Naive thymus-derived CD8-positive, alpha-beta T cell (primary cell): ENCODE measurements around the gene RPS24. TPM values are rescaled to one million over a fixed set of nuclear protein-coding genes. Genes with fewer than 3 reads are reported as not detected.

Source experiments
- ATAC-seq, 2 donors: fragments of 150-1000 bp; cut with Tn5 transposase in 1 of 2; sonication (Bioruptor Pico), chemical (Tn5 transposase) in 1 of 2; 1 replicate in 1 of 2; 2 replicates in 1 of 2; pipeline ENCODE4 v1.10.0; 2021; ENCODE audit warnings: mild to moderate bottlenecking in 2 of 2, moderate library complexity in 2 of 2
- POLR2A ChIA-PET: fragments of 350-600 bp; sonication (Branson Sonifier 250); formaldehyde crosslinking; loops from one replicate; lab custom pipeline; 2021; ENCODE audit warnings: antibody characterized with exemption; lab: Charles Lee
- DNase-seq, 10 donors: peaks; one replicate each; pipeline versions ENCODE4 v3.0.0 to v3.0.0-alpha.2; 2020 to 2022
- H3K27ac Mint-ChIP-seq, 10 donors: one replicate each; pipeline ENCODE4 v1.8.0; 2020 to 2022; ENCODE audit warnings: mild to moderate bottlenecking in 10 of 10, mixed read lengths in 10 of 10, moderate library complexity in 4 of 10, inconsistent platforms in 1 of 10
- H3K27me3 Mint-ChIP-seq, 5 donors: one replicate each; pipeline ENCODE4 v1.8.0; 2021 to 2022; ENCODE audit warnings: mixed read lengths in 5 of 5
- H3K36me3 Mint-ChIP-seq, 3 donors: one replicate each; pipeline ENCODE4 v1.8.0; 2020 to 2022; ENCODE audit warnings: mixed read lengths in 3 of 3, mild to moderate bottlenecking in 2 of 3, inconsistent platforms in 1 of 3
- H3K4me1 Mint-ChIP-seq, 4 donors: one replicate each; pipeline ENCODE4 v1.8.0; 2021 to 2022; ENCODE audit warnings: mixed read lengths in 4 of 4
- H3K4me3 Mint-ChIP-seq, 10 donors: one replicate each; pipeline ENCODE4 v1.8.0; 2020 to 2022; ENCODE audit warnings: mild to moderate bottlenecking in 10 of 10, mixed read lengths in 10 of 10, moderate library complexity in 6 of 10, inconsistent platforms in 1 of 10
- H3K9me3 Mint-ChIP-seq, 9 donors: one replicate each; pipeline ENCODE4 v1.8.0; 2020 to 2022; ENCODE audit warnings: mixed read lengths in 9 of 9, mild to moderate bottlenecking in 3 of 9, inconsistent platforms in 1 of 9, moderate library complexity in 1 of 9
- polyA plus RNA-seq, 3 donors: library from polyadenylated mRNA; unstranded; fragments of 300-500 nt; fragmentation: Illumina TruSeq; gene quantifications; one replicate each; pipeline ENCODE4 v1.2.3, GENCODE V29; 2021
- total RNA-seq, 8 experiments: library from RNA in 2 of 8; stranded (reverse) in 2 of 8; gene quantifications; one replicate each; pipeline ENCODE4 v1.2.3 and lab custom pipeline; 2021 to 2026

Gene RPS24
- total and polyA plus RNA-seq, 5 experiments from 2014 or later: 1,179 to 2,273 (median 1,624) TPM

GRCh38 chr10:78044699-78045098 is 11.0 kb downstream of the RPS24 start:
- ATAC-seq: no peak
- Mint-ChIP-seq H3K4me1 (peaks cover 24 to 47% (median 33%) of the 10 kb centered on the region in 4 donors), H3K9me3 (no peaks in the 10 kb centered on the region), H3K27ac (peak overlapping the region in 4 of 10 donors; percentile 4 to 82 (median 8)), H3K4me3 (no peak overlapping the region), H3K36me3 (peaks cover 0 to 43% (median 13%) of the 10 kb centered on the region in 3 donors), H3K27me3 (no peaks in the 10 kb centered on the region)
- no peak for DNase-seq
- POLR2A ChIA-PET: interaction anchor here (1.0 kb wide), 1 partner anchor 11 kb away, joined by 3 read pairs; the partner anchor contains the start of gene RPS24

DNA sequence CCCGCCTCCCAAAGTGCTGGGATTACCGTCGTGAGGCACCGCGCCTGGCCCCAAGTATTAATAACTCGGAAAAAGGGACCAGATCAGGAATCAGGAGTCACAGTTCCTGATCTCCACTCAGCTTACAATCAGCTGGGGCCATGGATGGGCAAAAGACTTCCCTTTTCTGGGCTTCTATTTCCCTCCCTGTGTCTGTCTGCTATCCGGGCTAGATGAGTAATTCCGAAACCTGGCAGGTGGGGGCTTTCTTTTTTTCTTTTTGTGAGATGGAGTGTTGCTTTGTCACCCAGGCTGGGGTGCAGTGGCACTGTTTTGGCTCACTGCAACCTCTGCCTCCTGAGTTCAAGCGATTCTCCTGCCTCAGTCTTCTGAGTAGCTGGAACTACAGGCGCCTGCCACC is 11.6 kb downstream of the RPS24 start:
- no peaks in the 10 kb centered on the region for H3K27me3 Mint-ChIP-seq
- peaks cover 0 to 40% (median 12%) of the 10 kb centered on the region in 3 donors for H3K36me3 Mint-ChIP-seq
- H3K27ac Mint-ChIP-seq: peak overlapping the region in 4 of 10 donors; percentile 4 to 46 (median 18)
- peaks cover 22 to 43% (median 29%) of the 10 kb centered on the region in 4 donors for H3K4me1 Mint-ChIP-seq
- POLR2A ChIA-PET: interaction anchor here (1.0 to 1.1 kb wide), 2 partner anchors 11 to 257 kb away, joined by 3 read pairs; partner anchors contain the start of gene RPS24
- ATAC-seq: no peak
- H3K9me3 Mint-ChIP-seq: no peaks in the 10 kb centered on the region
- no peak overlapping the region for H3K4me3 Mint-ChIP-seq
- DNase-seq: peak in 1 of 10 donors; percentile 34

- POLR2A ChIA-PET: interaction anchor here (0.8 to 1.1 kb wide), 3 partner anchors 9 to 256 kb away, joined by 3 to 4 read pairs (median 3); partner anchors contain the start of gene RPS24
- Mint-ChIP-seq H3K4me1 (peaks cover 16 to 39% (median 25%) of the 10 kb centered on the region in 4 donors), H3K27me3 (no peaks in the 10 kb centered on the region), H3K4me3 (no peak overlapping the region), H3K36me3 (peaks cover 0 to 35% (median 9%) of the 10 kb centered on the region in 3 donors), H3K27ac (peak overlapping the region in 2 of 10 donors; percentile 51 to 74), H3K9me3 (no peaks in the 10 kb centered on the region)
- DNase-seq: peak in 1 of 10 donors; percentile 50
- ATAC-seq: no peak
These were observed 12.2 kb downstream of the RPS24 start for GRCh38 chr10:78045856-78046255.

DNA sequence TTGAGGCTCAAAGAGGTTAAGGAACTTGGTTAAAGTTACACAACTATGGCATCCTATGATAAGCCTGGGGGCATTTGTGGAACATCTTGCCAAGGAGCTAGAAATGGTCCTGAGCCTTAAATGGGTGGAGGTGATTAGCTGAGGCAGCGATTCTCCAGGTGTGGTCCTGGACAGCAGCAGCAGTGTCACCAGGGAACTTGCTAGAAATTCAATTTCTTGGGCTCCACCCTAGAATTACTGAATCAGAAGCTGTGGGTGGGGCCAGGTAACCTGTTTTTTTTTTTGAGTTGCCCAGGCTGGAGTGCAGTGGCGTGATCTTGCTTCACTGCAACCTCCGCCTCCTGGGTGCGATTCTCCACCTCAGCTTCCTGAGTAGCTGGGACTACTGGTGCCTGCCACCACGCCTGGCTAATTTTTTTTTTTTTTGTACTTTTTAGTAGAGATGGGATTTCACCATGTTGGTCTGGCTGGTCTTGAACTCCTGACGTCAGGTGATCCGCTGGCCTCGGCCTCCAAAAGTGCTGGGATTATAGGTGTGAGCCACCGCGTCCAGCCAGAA is 13.1 kb downstream of the RPS24 start:
- no peak for DNase-seq
- Mint-ChIP-seq H3K27me3 (no peaks in the 10 kb centered on the region), H3K4me3 (no peak overlapping the region), H3K36me3 (peaks cover 0 to 25% (median 4%) of the 10 kb centered on the region in 3 donors), H3K27ac (peak overlapping the region in 4 of 10 donors; percentile 12 to 81 (median 50)), H3K4me1 (peaks cover 10 to 29% (median 16%) of the 10 kb centered on the region in 4 donors), H3K9me3 (no peaks in the 10 kb centered on the region)
- POLR2A ChIA-PET: interaction anchor here (0.6 to 1.1 kb wide), 5 partner anchors 10 to 1149 kb away, joined by 3 to 7 read pairs (median 5); partner anchors contain the start of gene RPS24
- ATAC-seq: no peak

GRCh38 chr10:78047314-78047891 is 13.7 kb downstream of the RPS24 start:
- H3K4me3 Mint-ChIP-seq: peak overlapping the region in 2 of 10 donors; percentile 1 to 26
- POLR2A ChIA-PET: interaction anchor here (0.9 to 1.0 kb wide), 2 partner anchors 13 to 1149 kb away, joined by 3 to 5 read pairs; partner anchors contain the start of gene RPS24

DNA sequence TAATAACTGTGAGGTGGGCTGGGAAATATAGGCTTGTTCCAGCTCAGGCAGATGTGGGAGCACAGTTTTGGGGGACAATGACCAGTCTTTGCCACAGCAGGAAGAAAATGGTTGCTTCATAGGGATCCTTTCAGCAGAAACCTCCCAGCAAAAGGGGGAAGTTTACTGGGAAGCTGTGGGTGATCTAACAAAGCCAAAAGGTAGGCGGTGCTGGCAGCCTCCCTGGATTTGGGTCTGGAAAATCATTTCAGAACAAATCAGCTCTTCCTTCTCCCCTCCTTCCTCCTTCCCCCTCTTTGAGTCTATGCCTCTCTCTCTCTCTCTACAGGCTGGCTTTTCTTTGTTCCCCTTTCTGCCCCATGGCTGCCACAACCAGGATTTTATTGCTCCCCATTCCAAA is 16.2 kb downstream of the RPS24 start:
- peaks cover 6 to 12% (median 11%) of the 10 kb centered on the region in 4 donors for H3K4me1 Mint-ChIP-seq
- POLR2A ChIA-PET: no interaction called here
- no peak overlapping the region for H3K4me3 Mint-ChIP-seq
- no peaks in the 10 kb centered on the region for H3K27me3 Mint-ChIP-seq
- ATAC-seq: no peak
- H3K27ac Mint-ChIP-seq: peak overlapping the region in 3 of 10 donors; percentile 28 to 57 (median 54)
- H3K9me3 Mint-ChIP-seq: no peaks in the 10 kb centered on the region
- H3K36me3 Mint-ChIP-seq: peaks cover 0 to 13% (median 4%) of the 10 kb centered on the region in 3 donors
- DNase-seq: no peak

More at GRCh38 chr10:78047314-78047891, 13.7 kb downstream of the RPS24 start:
- no peaks in the 10 kb centered on the region for H3K27me3 Mint-ChIP-seq
- peak; percentile 61 to 89 (median 80) for DNase-seq
- peaks cover 0 to 21% (median 5%) of the 10 kb centered on the region in 3 donors for H3K36me3 Mint-ChIP-seq
- peak; percentile 88 to 92 for ATAC-seq
- peak overlapping the region in 6 of 10 donors; percentile 3 to 81 (median 50) for H3K27ac Mint-ChIP-seq
- no peaks in the 10 kb centered on the region for H3K9me3 Mint-ChIP-seq
- peaks cover 10 to 23% (median 14%) of the 10 kb centered on the region in 4 donors for H3K4me1 Mint-ChIP-seq

GRCh38 chr10:78053211-78053868 is 19.7 kb downstream of the RPS24 start:
- DNase-seq (no peak), ATAC-seq (no peak)
- Mint-ChIP-seq H3K36me3 (peaks cover 0 to 18% (median 8%) of the 10 kb centered on the region in 3 donors), H3K4me3 (no peak overlapping the region), H3K4me1 (peaks cover 0 to 2% (median 0%) of the 10 kb centered on the region in 4 donors), H3K27me3 (no peaks in the 10 kb centered on the region), H3K27ac (no peak overlapping the region), H3K9me3 (no peaks in the 10 kb centered on the region)
- POLR2A ChIA-PET: interaction anchor here (0.7 kb wide), 1 partner anchor 64 kb away, joined by 4 read pairs; no protein-coding TSS in a partner anchor

- ATAC-seq (no peak), DNase-seq (no peak)
- POLR2A ChIA-PET: no interaction called here
- peaks cover 0 to 1% (median 0%) of the 10 kb centered on the region in 5 donors for H3K27me3 Mint-ChIP-seq
- peaks cover 15 to 21% (median 18%) of the 10 kb centered on the region in 4 donors for H3K4me1 Mint-ChIP-seq
- no peaks in the 10 kb centered on the region for H3K9me3 Mint-ChIP-seq
- peaks cover 0 to 9% (median 3%) of the 10 kb centered on the region in 3 donors for H3K36me3 Mint-ChIP-seq
- H3K27ac Mint-ChIP-seq: no peak overlapping the region
- no peak overlapping the region for H3K4me3 Mint-ChIP-seq
These were observed 24.9 kb downstream of the RPS24 start for GRCh38 chr10:78058562-78058961.

- ATAC-seq (no peak), DNase-seq (no peak)
- Mint-ChIP-seq H3K27ac (peak overlapping the region in 1 of 10 donors; percentile 22), H3K9me3 (no peaks in the 10 kb centered on the region), H3K36me3 (peaks cover 0 to 3% (median 2%) of the 10 kb centered on the region in 3 donors), H3K27me3 (peaks cover 0 to 1% (median 0%) of the 10 kb centered on the region in 5 donors), H3K4me1 (peaks cover 16 to 21% (median 20%) of the 10 kb centered on the region in 4 donors), H3K4me3 (no peak overlapping the region)
- POLR2A ChIA-PET: no interaction called here
These were observed 26.4 kb downstream of the RPS24 start for GRCh38 chr10:78059906-78060702.

GRCh38 chr10:78062296-78062695 is 28.6 kb downstream of the RPS24 start:
- no peaks in the 10 kb centered on the region for H3K9me3 Mint-ChIP-seq
- ATAC-seq: peak; percentile 81 to 91
- DNase-seq: peak in 7 of 10 donors; percentile 4 to 73 (median 38)
- peak overlapping the region in 6 of 10 donors; percentile 6 to 54 (median 28) for H3K4me3 Mint-ChIP-seq
- H3K27ac Mint-ChIP-seq: peak overlapping the region in 6 of 10 donors; percentile 3 to 90 (median 74)
- H3K36me3 Mint-ChIP-seq: no peaks in the 10 kb centered on the region
- peaks cover 0 to 2% (median 0%) of the 10 kb centered on the region in 5 donors for H3K27me3 Mint-ChIP-seq
- POLR2A ChIA-PET: no interaction called here
- peaks cover 17 to 21% (median 20%) of the 10 kb centered on the region in 4 donors for H3K4me1 Mint-ChIP-seq

DNA sequence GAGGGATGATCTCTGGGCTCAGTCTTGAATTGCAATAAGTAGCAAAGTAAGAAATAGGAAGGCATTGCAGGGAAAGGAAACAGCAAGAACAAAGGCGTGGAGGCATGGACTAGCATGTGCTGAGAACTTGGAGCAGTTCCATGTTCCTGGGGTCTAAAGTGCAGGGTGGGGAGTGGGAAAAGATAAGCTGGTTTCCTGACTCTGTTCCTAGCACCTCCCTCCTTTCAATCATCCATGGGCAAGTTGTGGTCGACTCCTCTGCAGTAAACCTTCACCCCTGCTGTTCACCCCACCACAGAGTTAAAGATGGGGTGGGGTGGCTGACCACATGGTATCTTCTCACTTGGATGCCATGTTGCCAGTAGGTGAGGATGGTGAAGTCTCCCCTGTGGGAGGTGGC is 29.6 kb downstream of the RPS24 start:
- POLR2A ChIA-PET: no interaction called here
- peak overlapping the region in 2 of 10 donors; percentile 15 to 21 for H3K4me3 Mint-ChIP-seq
- ATAC-seq: no peak
- no peaks in the 10 kb centered on the region for H3K9me3 Mint-ChIP-seq
- no peaks in the 10 kb centered on the region for H3K36me3 Mint-ChIP-seq
- no peak for DNase-seq
- peaks cover 0 to 2% (median 0%) of the 10 kb centered on the region in 5 donors for H3K27me3 Mint-ChIP-seq
- peaks cover 17 to 21% (median 20%) of the 10 kb centered on the region in 4 donors for H3K4me1 Mint-ChIP-seq
- H3K27ac Mint-ChIP-seq: peak overlapping the region in 4 of 10 donors; percentile 4 to 82 (median 35)
